Prostate gland (tissue), 2 donors: ENCODE data around the gene ZNF540.

Experiments used
- POLR2A ChIP-seq: fragments of 450-650 bp; IDR thresholded peaks from one replicate; pipeline ENCODE4 v1.6.1; 2016; ENCODE audit warnings: antibody characterized with exemption, mild to moderate bottlenecking
- POLR2AphosphoS5 ChIP-seq: sonication (generic); formaldehyde crosslinking; IDR thresholded peaks from one replicate; pipeline ENCODE4 v1.6.1; 2017; ENCODE audit warnings: antibody characterized with exemption
- TF ChIP-seq, protein P1 (sequence below), 4 experiments: fragments of 200-600 bp in 2 of 4; fragments of 450-650 bp in 2 of 4; sonication (generic) in 2 of 4; IDR thresholded peaks; 1 replicate in 3 of 4; 2 replicates in 1 of 4; pipeline ENCODE4 v1.5.1; 2016 to 2019; ENCODE audit warnings: antibody characterized with exemption in 4 of 4, mild to moderate bottlenecking in 2 of 4, moderate library complexity in 2 of 4

DNA sequence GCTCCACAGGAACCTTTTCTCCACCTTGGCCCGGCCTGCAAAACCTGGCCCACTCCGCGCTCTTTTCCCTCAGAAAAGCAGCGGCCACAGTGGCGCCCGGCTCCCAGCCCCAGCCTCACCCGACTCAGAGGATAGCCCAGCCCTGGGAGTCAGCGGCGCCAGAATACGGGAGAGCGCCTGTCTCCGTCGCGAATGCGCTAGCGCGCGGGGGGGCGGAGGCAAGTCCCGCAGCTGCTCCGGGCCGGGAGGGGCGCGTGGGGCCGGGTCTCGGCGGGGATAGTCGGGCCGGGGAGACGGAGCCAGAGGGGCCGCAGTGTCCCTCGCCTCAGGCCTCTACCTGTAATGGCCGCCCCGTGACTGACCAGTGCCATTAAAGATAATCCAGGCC lies 60.6 kb downstream of the ZNF540 start, which contains the start of gene ZFP30:
- TF ChIP-seq, protein P1, sequence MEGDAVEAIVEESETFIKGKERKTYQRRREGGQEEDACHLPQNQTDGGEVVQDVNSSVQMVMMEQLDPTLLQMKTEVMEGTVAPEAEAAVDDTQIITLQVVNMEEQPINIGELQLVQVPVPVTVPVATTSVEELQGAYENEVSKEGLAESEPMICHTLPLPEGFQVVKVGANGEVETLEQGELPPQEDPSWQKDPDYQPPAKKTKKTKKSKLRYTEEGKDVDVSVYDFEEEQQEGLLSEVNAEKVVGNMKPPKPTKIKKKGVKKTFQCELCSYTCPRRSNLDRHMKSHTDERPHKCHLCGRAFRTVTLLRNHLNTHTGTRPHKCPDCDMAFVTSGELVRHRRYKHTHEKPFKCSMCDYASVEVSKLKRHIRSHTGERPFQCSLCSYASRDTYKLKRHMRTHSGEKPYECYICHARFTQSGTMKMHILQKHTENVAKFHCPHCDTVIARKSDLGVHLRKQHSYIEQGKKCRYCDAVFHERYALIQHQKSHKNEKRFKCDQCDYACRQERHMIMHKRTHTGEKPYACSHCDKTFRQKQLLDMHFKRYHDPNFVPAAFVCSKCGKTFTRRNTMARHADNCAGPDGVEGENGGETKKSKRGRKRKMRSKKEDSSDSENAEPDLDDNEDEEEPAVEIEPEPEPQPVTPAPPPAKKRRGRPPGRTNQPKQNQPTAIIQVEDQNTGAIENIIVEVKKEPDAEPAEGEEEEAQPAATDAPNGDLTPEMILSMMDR (IDR thresholded peaks at IDR 0.05), result no peak
- TF ChIP-seq POLR2AphosphoS5 (peak; percentile 60), POLR2A (no peak)
